Endodermal cell (in vitro differentiated cells): ENCODE measurements around the gene CSPG4. TPM values are rescaled to one million over a fixed set of nuclear protein-coding genes. Genes with fewer than 3 reads are reported as not detected.

Experiments
- DNase-seq: peaks from one replicate; pipeline ENCODE4 v3.0.0-alpha.2; 2017
- H3K27ac ChIP-seq: 2 replicates; pipeline ENCODE4 v1.5.1; 2013; ENCODE audit warnings: mild to moderate bottlenecking, low read depth, low read length, moderate library complexity
- H3K27me3 ChIP-seq: 2 replicates; pipeline ENCODE4 v1.6.1; 2013; ENCODE audit warnings: mild to moderate bottlenecking, low read length, moderate library complexity; ENCODE audit not compliant: insufficient read depth, control insufficient read depth, poor library complexity, severe bottlenecking
- H3K36me3 ChIP-seq: 2 replicates; pipeline ENCODE4 v1.7.0; 2013; ENCODE audit warnings: mild to moderate bottlenecking, low read length, moderate library complexity; ENCODE audit not compliant: control insufficient read depth, insufficient read depth
- H3K4me1 ChIP-seq: one replicate; pipeline ENCODE4 v1.7.0; 2013; ENCODE audit warnings: low read length; ENCODE audit not compliant: control insufficient read depth, insufficient read depth
- H3K4me3 ChIP-seq: 2 replicates; pipeline ENCODE4 v1.5.1; 2013; ENCODE audit warnings: mild to moderate bottlenecking, low read length, moderate library complexity
- H3K9ac ChIP-seq: 2 replicates; pipeline ENCODE4 v1.6.1; 2013; ENCODE audit warnings: mild to moderate bottlenecking, low read length, moderate library complexity; ENCODE audit not compliant: poor library complexity, severe bottlenecking; ENCODE audit errors: extremely low read depth
- H3K9me3 ChIP-seq: 2 replicates; pipeline ENCODE4 v1.6.1; 2013; ENCODE audit warnings: mild to moderate bottlenecking, low read length, moderate library complexity; ENCODE audit not compliant: control insufficient read depth
- H3K27ac Mint-ChIP-seq: 2 replicates; pipeline ENCODE4 v1.8.0; 2020; ENCODE audit warnings: mixed read lengths
- H3K27me3 Mint-ChIP-seq: 2 replicates; pipeline ENCODE4 v1.8.0; 2021; ENCODE audit warnings: mild to moderate bottlenecking, mixed read lengths; ENCODE audit not compliant: insufficient read depth
- H3K36me3 Mint-ChIP-seq: 2 replicates; pipeline ENCODE4 v1.8.0; 2020; ENCODE audit warnings: low read depth, mixed read lengths
- H3K4me1 Mint-ChIP-seq: 2 replicates; pipeline ENCODE4 v1.8.0; 2020; ENCODE audit warnings: mixed read lengths
- H3K4me3 Mint-ChIP-seq: 2 replicates; pipeline ENCODE4 v1.8.0; 2020; ENCODE audit warnings: mild to moderate bottlenecking, moderate library complexity, mixed read lengths
- H3K9me3 Mint-ChIP-seq: 2 replicates; pipeline ENCODE4 v1.8.0; 2020; ENCODE audit warnings: mild to moderate bottlenecking, mixed read lengths
- WGBS, 2 experiments: methylation state at CpG; one replicate each; pipeline versions ENCODE4 v1.1.5 to v1.1.7; 2013; ENCODE audit warnings: missing lambda C conversion rate in 2 of 2, mixed read lengths in 1 of 2; ENCODE audit not compliant: insufficient coverage in 1 of 2, insufficient read length in 1 of 2; 5-methylcytosine and 5-hydroxymethylcytosine counted together
- total RNA-seq, 2 donors: library from RNA; stranded (reverse); fragmentation: NEBNext Ultra II Directional in 1 of 2; extraction: Animal tissue kit (Norgen Biotek cat#: 25700) in 1 of 2; gene quantifications; 2 replicates in 1 of 2; 3 replicates in 1 of 2; pipeline ENCODE4 v1.2.1, GENCODE V29; 2021
- TF ChIP-seq, protein P1 (sequence below): fragments of 200-600 bp; sonication (generic); conservative IDR thresholded peaks from 2 replicates; pipeline ENCODE4 v1.5.0; 2021; ENCODE audit warnings: antibody characterized with exemption, mild to moderate bottlenecking

The CSPG4 gene
- total RNA-seq, 2 donors from 2014 or later: 1.8 to 3.3 TPM

DNA sequence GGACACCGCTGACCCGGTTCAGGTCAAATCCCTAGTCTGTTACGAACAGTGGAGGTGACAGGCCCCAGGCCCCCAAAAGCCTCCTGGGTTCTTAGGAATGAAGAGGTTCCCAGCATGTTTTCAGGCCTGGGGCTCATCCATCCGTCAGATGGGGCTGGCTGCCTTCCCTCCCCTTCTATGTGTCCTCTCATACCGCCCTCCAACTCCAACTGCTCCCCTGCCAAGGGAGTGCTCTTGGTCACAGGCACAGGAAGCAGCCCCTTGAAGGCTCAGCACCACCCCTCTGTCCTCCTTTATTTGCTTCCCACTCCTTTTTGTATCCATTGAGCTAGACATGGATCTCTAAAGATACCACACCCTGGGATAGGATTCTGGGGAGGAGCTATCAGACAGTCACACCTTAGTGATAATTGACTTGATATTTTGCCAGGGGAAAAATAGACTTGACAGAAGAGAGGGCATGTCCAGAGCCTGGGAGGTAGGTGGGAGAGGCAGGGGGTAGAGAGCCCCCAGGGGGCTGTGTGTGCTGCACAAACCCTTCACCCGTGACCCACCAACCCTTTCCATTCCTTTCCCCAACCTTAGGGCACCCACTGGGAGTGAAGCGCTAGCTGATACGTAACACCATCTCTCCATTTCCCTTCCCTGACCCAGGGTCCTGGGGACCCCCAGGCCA is 10.7 kb upstream of the CSPG4 start:
- peaks cover 23% of the 10 kb centered on the region for H3K27me3 Mint-ChIP-seq
- DNase-seq: no peak

DNA sequence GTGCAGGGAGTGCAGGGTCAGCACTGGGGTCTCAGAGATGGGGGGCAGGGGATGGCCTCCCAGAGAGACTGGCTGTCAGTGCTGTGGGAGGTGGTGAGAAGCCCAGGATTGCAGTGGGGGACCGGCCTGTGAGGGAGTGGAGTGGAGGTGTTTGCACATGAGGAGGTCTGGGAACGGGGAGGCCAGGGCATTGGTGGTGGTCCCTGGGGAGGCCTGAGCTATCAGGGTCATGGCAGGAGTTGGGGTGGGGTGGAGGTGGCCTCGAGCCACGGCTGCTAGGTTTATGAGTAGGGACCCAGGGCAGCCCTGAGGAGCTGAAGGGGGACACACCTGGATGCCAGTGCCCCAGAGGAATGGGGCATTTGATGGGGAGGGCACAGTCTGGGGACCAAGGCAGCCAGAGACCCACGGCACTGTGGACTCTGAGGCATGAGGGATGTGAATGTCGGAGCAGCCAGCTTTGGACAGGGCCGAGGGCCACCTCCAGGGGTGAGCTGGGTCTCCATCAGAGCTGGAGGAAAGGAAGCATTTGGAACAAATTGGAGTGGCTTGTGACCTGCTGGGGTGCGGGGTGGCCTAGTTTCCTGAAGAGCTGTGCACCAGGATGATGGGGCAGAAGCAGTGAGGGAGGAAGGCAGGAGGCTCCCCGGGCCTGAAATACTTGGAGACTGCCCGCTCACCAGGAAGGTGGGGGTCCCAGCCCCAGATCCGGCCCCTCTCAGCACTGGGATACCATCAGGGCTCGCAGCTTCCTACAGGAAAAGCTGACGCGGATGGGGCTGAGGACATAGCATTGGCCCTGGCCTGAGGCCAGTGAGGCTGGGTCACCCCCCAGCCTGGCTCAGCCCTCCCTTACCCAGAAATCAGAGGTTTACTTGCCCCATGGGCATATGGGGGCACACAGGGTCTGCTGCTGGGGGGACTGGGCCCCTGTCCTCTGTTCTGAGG is 9.5 kb upstream of the CSPG4 start:
- Histone ChIP-seq H3K27ac (no peak overlapping the region), H3K4me3 (no peak overlapping the region), H3K9ac (no peak overlapping the region), H3K4me1 (no peaks in the 10 kb centered on the region), H3K27me3 (no peaks in the 10 kb centered on the region), H3K9me3 (no peaks in the 10 kb centered on the region), H3K36me3 (no peaks in the 10 kb centered on the region)
- H3K4me1 Mint-ChIP-seq: peaks cover 3% of the 10 kb centered on the region
- no peak for DNase-seq
- H3K4me3 Mint-ChIP-seq: no peak overlapping the region
- H3K9me3 Mint-ChIP-seq: no peaks in the 10 kb centered on the region
- TF ChIP-seq, protein P1, sequence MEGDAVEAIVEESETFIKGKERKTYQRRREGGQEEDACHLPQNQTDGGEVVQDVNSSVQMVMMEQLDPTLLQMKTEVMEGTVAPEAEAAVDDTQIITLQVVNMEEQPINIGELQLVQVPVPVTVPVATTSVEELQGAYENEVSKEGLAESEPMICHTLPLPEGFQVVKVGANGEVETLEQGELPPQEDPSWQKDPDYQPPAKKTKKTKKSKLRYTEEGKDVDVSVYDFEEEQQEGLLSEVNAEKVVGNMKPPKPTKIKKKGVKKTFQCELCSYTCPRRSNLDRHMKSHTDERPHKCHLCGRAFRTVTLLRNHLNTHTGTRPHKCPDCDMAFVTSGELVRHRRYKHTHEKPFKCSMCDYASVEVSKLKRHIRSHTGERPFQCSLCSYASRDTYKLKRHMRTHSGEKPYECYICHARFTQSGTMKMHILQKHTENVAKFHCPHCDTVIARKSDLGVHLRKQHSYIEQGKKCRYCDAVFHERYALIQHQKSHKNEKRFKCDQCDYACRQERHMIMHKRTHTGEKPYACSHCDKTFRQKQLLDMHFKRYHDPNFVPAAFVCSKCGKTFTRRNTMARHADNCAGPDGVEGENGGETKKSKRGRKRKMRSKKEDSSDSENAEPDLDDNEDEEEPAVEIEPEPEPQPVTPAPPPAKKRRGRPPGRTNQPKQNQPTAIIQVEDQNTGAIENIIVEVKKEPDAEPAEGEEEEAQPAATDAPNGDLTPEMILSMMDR: no peak
- peaks cover 17% of the 10 kb centered on the region for H3K27me3 Mint-ChIP-seq
- WGBS, 2 experiments: 84 to 92% methylated on average over 5 to 14 of the region's 14 CpGs
- no peaks in the 10 kb centered on the region for H3K36me3 Mint-ChIP-seq
- H3K27ac Mint-ChIP-seq: no peak overlapping the region

More for the DNA sequence above, 10.7 kb upstream of the CSPG4 start:
- no peaks in the 10 kb centered on the region for H3K9me3 Mint-ChIP-seq
- peaks cover 3% of the 10 kb centered on the region for H3K4me1 Mint-ChIP-seq
- Histone ChIP-seq H3K27ac (peak overlapping the region; percentile 55), H3K9me3 (no peaks in the 10 kb centered on the region), H3K36me3 (no peaks in the 10 kb centered on the region), H3K4me1 (no peaks in the 10 kb centered on the region), H3K4me3 (no peak overlapping the region), H3K9ac (no peak overlapping the region), H3K27me3 (no peaks in the 10 kb centered on the region)
- H3K4me3 Mint-ChIP-seq: no peak overlapping the region
- TF ChIP-seq, protein P1: no peak
- no peaks in the 10 kb centered on the region for H3K36me3 Mint-ChIP-seq
- H3K27ac Mint-ChIP-seq: no peak overlapping the region
- 79 to 97% methylated on average over 6 to 8 of the region's 8 CpGs for WGBS, 2 experiments

DNA sequence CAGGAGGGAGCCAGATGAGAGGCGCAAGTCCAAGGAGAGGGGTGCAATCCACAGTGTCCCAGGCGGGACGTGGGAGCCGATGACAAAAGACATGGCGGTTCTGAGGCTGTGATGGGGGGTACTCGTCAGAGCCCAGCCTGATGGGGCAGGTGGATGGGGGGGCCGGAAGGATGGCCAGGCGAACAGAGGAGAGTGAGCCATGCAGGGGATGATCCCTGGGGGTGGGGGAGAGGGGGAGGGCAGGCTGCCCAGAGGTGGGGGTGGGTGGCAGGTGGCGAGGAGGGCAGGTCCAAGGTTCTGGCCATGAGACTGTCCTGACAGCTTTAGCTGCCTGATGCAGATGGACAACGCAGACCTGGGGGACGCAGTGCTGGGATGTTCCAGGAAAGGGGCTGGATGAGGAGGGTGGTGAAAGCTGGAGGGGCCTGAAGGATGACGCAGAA is 8.9 kb upstream of the CSPG4 start:
- H3K27ac Mint-ChIP-seq: no peak overlapping the region
- Histone ChIP-seq H3K9ac (no peak overlapping the region), H3K4me3 (no peak overlapping the region), H3K4me1 (no peaks in the 10 kb centered on the region), H3K36me3 (no peaks in the 10 kb centered on the region), H3K9me3 (no peaks in the 10 kb centered on the region), H3K27me3 (no peaks in the 10 kb centered on the region), H3K27ac (no peak overlapping the region)
- TF ChIP-seq, protein P1: no peak
- H3K36me3 Mint-ChIP-seq: no peaks in the 10 kb centered on the region
- no peak for DNase-seq
- H3K27me3 Mint-ChIP-seq: peaks cover 13% of the 10 kb centered on the region
- WGBS, 2 experiments: 91 to 100% methylated on average over 5 to 12 of the region's 12 CpGs
- no peak overlapping the region for H3K4me3 Mint-ChIP-seq
- peaks cover 3% of the 10 kb centered on the region for H3K4me1 Mint-ChIP-seq
- H3K9me3 Mint-ChIP-seq: no peaks in the 10 kb centered on the region
